HG03108 (cell line): ENCODE measurements around the gene BCKDHA.
"Not testable (repeated sequence)": the region's sequence is repeated elsewhere in the genome, so short reads cannot be mapped to it uniquely, and the experiment has no call there.

ENCODE experiments used
- ATAC-seq: cut with Tn5 transposase; IDR thresholded peaks from one replicate; pipeline ENCODE4 v1.9.1; 2021; ENCODE audit warnings: moderate library complexity; ENCODE audit not compliant: unreplicated experiment

Gene BCKDHA

GRCh38 chr19:41402010-41402409 lies 4.4 kb downstream of the BCKDHA start:
- no peak for ATAC-seq

DNA sequence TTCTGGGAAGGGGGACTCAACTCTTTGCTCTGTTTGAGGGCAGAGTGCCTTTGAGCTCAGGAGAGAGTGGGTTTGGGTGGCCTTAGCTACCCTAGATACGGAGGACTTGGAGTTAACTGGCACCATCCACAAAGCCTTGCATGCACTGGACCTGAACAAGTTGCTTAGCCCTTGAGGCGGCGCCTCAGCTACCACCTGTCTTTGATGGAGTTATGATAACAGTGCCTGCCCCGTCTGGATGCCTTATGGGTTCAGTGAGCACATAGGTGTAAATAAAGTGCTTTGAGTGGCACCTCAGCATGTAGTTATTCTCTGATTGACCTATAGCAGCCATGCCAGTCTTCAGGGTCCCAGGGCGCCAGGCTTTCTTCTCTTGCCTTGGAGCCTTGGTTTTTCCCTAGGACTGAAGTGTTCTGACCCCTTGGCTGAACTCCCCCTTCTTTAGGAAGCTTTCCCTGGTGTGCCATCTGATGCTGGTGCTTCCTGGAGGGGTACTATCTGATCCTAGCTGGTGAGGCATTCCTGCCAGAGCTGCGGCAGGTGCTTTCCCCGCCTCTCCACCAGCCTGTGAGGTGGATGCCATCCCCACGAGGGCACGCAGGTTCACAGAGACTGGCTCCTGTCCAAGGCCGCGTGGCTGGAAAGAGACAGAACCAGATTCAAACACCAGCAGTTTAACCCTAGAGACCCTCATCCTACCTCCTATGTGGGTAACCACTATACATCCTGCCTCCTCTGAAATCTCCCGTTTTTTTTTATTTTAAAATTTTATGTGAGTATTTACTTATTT lies 5.8 kb downstream of the BCKDHA start:
- no peak for ATAC-seq

GRCh38 chr19:41405776-41406175 lies 8.2 kb downstream of the BCKDHA start:
- ATAC-seq = no peak

GRCh38 chr19:41407271-41407670 lies 9.7 kb downstream of the BCKDHA start:
- ATAC-seq = no peak

- ATAC-seq = no peak
These were observed 10.6 kb downstream of the BCKDHA start for GRCh38 chr19:41408256-41408655.

DNA sequence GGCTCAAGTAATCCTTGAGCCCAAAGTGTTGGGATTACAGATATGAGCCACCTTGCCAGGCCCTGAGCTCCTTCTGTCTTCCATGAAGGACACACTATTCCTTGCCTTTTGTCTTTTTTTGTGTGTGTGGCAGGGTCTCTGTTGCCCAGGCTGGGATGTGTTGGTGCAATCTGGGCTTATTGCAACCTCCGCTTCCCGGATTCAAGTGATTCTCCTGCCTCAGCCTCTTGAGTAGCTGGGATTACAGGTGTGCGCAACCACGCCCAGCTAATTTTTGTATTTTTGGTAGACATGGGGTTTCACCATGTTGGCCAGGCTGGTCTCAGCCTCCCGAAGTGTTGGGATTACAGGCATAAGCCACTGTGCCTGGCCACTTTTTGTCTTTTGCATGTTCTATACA lies 11.2 kb downstream of the BCKDHA start:
- ATAC-seq = not testable (repeated sequence)

- ATAC-seq = no peak
These were observed 11.7 kb downstream of the BCKDHA start for GRCh38 chr19:41409288-41409687.

DNA sequence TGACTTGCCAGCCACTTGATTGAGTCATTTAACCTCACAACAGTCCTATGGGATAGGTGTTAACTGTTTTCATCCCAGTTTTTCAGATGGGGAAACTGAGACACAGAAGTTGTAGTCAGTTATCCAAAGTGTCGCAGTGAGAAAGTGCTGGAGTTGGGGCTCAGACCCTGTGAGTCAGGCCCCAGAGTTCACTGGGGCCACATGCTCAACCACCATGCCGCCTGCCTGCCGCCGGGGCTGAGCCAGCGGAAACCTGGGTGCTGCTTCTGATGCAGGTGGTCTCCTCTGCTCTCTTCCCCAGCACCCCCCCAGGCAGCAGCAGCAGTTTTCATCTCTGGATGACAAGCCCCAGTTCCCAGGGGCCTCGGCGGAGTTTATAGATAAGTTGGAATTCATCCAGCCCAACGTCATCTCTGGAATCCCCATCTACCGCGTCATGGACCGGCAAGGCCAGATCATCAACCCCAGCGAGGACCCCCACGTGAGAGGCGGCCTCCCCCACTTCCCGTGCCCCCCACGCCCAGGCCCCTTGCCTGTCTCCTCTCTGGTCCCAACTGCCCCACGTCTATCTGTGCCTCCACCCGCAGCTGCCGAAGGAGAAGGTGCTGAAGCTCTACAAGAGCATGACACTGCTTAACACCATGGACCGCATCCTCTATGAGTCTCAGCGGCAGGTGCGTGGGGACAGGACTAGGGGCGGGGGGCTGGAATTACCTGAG lies 12.9 kb downstream of the BCKDHA start:
- ATAC-seq = no peak

DNA sequence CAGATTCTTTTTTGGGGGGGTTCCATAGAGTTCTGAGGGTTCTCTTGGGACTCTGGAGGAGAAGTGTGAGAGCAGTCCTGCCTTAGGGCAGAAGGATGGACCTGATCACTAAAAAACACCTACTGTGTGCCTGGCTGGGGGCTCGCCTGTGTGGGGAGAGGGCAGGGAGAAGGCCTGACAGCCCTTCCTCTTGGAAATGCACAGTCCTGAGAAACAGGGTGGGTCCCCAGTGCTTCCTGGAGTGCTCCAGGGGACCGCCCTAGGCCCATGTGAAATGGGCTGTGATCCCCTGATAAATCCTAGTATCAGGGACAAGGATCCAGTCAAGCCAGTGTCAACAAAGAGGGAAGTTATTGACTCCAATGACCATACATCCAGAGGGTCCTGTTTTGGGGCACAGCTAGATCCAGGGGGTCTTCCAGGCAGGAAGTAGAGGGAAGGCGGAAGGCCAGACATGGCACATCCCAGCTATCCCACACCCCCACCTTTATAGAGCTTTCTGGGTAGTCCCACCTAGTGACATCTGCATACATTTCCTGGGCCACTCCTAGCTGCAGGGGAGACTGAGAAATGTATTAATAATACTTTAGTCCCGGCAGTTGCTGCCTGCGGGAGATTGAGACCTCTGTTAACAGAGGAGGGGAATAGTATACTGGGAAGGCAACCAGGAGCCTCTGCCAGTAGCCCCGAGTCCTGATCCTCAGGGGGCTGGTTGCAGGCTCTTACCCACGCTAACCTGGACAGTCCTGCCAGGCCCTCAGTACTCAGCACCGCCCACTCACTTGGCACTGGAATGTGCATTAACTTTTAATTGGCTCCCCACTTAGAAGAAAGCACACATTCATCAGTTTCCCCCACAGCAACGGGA lies 13.7 kb downstream of the BCKDHA start:
- ATAC-seq = no peak

DNA sequence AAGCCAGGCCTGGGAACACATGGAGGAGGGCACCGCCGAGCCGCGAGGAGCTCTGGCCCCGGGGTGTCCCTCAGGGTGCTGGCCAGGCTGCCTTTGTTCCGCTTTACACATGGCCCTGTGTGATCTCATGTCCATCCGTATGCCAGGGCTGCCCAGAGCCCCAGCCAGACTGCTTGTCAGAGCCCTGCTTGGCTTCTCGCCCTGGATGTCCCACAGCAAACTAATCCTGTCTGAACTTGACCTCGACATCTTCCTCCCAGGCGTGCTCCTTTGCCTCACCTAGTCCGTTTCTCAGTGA lies 14.3 kb downstream of the BCKDHA start:
- ATAC-seq = no peak

- ATAC-seq = no peak
These were observed 15.3 kb downstream of the BCKDHA start for GRCh38 chr19:41412953-41413352.

DNA sequence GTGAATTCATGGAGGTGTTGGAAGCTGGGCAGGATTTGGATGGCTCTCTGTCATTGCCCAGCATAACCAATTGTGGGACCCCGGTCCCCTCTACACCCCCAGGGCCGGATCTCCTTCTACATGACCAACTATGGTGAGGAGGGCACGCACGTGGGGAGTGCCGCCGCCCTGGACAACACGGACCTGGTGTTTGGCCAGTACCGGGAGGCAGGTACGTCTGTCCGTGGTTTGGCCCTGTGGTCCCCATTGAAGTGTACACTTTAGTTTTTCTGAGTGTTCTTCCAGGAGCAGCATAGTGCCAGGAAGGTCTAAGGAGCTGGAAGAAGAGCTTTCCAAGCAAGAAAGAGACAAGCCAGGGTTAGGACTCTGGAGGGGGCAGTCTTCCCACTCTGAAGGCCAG lies 16.3 kb downstream of the BCKDHA start:
- no peak for ATAC-seq

DNA sequence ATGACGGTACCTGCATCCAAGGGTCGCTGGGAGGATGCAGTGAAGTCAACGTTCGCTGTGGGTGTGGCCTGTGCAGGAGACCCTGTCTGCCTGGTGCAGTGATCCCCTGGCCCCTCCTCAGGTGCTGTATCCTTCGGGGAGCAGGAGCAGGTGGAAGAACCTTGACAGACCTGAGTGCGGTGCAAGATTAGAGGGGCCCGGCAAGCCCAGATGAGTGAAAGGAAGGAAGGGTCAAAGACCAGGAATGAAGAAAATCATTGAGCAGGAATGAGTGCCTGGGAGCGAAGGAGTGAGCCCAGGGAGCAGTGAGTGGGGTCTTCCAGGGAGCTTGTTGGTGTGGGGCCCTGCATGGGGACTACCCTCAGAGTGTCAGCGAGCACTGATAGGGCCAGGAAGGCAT lies 16.8 kb downstream of the BCKDHA start:
- no peak for ATAC-seq

DNA sequence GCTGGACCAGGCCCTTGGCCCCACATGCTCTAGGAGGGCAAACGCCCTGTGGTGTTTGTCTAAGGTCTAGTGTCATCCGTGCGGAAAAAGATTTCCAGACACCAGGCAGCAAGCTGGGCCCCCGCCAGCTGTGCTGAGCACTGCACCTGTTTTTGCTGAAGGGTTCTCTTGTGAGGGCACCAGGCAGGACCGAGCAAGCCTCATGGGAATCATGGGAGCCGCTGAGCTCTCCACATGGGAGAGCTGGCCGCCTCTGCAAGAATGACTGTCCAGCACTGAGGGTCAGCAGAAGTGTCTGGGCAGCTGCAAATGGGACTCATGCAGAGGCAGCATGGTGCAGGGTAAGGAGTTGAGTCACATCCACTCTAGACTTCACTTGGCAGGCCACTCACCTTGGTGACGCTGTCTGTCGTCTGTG lies 17.5 kb downstream of the BCKDHA start:
- ATAC-seq = no peak

GRCh38 chr19:41416194-41416674 lies 18.6 kb downstream of the BCKDHA start:
- ATAC-seq = no peak

DNA sequence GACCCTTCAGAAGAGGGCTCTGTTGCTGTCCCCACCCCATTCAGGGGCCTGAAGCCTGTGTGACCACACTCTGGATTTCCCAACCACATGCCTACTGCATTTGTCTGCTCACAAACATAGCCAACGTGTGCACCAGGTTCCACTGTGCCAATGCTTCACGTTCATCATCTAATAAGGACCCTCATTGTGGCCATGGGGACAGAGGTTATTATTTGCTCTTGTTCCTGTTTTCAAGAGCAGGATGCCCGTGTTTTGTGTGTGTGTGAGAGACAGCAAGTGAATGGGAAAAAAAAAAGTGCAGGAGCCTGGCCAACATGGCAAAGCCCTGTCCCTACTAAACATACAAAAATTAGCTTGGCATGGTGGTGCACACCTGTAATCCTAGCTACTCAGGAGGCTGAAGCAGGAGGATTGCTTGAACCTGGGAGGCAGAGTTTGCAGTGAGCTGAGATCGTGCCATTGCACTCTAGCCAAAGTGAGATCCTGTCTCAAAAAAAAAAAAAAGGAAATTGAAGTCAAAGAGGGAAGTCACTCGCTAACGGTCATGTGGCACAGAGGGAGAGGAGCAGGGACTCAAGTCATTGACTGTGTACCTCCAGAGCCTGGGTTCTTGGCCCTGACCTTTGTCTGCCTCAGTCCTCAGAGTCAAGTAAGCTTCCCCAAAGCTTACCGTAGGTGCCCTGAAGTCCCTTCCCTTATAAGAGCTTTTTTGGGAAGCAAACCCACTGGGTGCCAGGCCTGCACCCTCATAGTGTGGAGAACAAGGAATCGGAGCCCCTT lies 22.7 kb downstream of the BCKDHA start:
- ATAC-seq = no peak

GRCh38 chr19:41421314-41421713 lies 23.7 kb downstream of the BCKDHA start:
- no peak for ATAC-seq

DNA sequence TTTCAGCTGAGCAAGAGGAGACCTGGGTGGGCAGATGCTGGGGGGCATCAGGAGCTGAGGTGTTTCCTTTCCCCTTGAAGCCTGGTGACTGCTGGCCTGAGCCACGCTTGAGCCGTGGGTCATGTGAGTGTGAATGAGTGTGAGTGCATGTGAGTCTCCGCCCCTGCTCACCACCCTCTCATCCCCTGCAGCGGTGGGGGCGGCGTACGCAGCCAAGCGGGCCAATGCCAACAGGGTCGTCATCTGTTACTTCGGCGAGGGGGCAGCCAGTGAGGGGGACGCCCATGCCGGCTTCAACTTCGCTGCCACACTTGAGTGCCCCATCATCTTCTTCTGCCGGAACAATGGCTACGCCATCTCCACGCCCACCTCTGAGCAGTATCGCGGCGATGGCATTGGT lies 24.4 kb downstream of the BCKDHA start:
- ATAC-seq = no peak

GRCh38 chr19:41422456-41422855 lies 24.8 kb downstream of the BCKDHA start:
- ATAC-seq = no peak

DNA sequence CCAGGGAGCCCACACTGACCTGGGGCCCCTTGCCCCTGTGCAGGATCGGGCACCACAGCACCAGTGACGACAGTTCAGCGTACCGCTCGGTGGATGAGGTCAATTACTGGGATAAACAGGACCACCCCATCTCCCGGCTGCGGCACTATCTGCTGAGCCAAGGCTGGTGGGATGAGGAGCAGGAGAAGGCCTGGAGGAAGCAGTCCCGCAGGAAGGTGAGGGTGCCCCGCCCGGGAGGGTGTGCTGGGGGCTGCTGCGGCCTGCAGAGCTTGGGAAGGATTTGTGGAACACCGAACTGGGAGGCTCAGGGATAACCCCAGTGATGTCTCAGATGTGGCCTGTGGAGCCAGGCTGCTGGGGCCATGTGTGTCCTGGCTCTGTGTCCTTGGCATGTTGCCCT lies 25.3 kb downstream of the BCKDHA start:
- no peak for ATAC-seq
